Fibroblast of lung (primary cell): Measurements from ENCODE around the gene TSEN54.

Source experiments
- CTCF ChIP-seq, 2 donors: IDR thresholded peaks in 1 of 2; conservative IDR thresholded peaks in 1 of 2; 1 replicate in 1 of 2; 2 replicates in 1 of 2; pipeline ENCODE4 v1.5.1; 2011 to 2012; ENCODE audit warnings: low read length in 2 of 2, control low read depth in 1 of 2, inconsistent platforms in 1 of 2, low read depth in 1 of 2, mild to moderate bottlenecking in 1 of 2
- EZH2 ChIP-seq: IDR thresholded peaks from 2 replicates; pipeline ENCODE4 v1.5.1; 2012; ENCODE audit warnings: low read length, control low read depth, mild to moderate bottlenecking; ENCODE audit errors: missing control alignments

GRCh38 chr17:75516255-75516618 lies at the start of gene TSEN54:
- TF ChIP-seq CTCF (conservative IDR thresholded peaks at IDR 0.05 in 1 of 2, IDR thresholded peaks at IDR 0.05 in 1 of 2; ENCODE audit: low read depth in 1 of 2, low read length in 2 of 2) (no peak), EZH2 (no peak)
